Neural cell (in vitro differentiated cells): ENCODE results near the gene USP6NL. TPM values are rescaled to one million over a fixed set of nuclear protein-coding genes. Genes with fewer than 3 reads are reported as not detected.

Experiments used
- H2AFZ ChIP-seq: fragments of 200-600, 300-800 bp; sonication (generic), shearing (Covaris generic); 2 replicates; pipeline ENCODE4 v1.6.0; 2014; ENCODE audit warnings: low read depth, mild to moderate bottlenecking, antibody characterized with exemption, low read length, moderate library complexity
- H3F3A ChIP-seq: fragments of 200-600 bp; shearing (Covaris generic); 2 replicates; pipeline ENCODE4 v1.6.1; 2016; ENCODE audit warnings: mild to moderate bottlenecking, moderate library complexity, mixed read lengths, antibody characterized with exemption, low read length; ENCODE audit not compliant: insufficient read depth, poor library complexity, severe bottlenecking
- H3K27ac ChIP-seq: fragments of 200-600, 300-800 bp; sonication (generic), shearing (Covaris generic); 2 replicates; pipeline ENCODE4 v1.5.1; 2014; ENCODE audit warnings: mild to moderate bottlenecking, low read length, moderate library complexity
- H3K27me3 ChIP-seq: fragments of 300-800, 200-600 bp; sonication (generic), shearing (Covaris generic); 2 replicates; pipeline ENCODE4 v1.6.0; 2014; ENCODE audit warnings: mild to moderate bottlenecking, low read depth, low read length, moderate library complexity; ENCODE audit not compliant: insufficient read depth
- H3K36me3 ChIP-seq: fragments of 300-800, 200-600 bp; sonication (generic), shearing (Covaris generic); 2 replicates; pipeline ENCODE4 v1.5.1; 2014; ENCODE audit warnings: mild to moderate bottlenecking, antibody characterized with exemption, low read length, moderate library complexity; ENCODE audit not compliant: insufficient read depth
- H3K4me2 ChIP-seq: fragments of 300-800, 200-600 bp; sonication (generic), shearing (Covaris generic); 2 replicates; pipeline ENCODE4 v1.6.0; 2014; ENCODE audit warnings: mild to moderate bottlenecking, low read length
- H3K4me3 ChIP-seq: fragments of 300-800, 200-600 bp; sonication (generic), shearing (Covaris generic); 2 replicates; pipeline ENCODE4 v1.5.1; 2014; ENCODE audit warnings: mild to moderate bottlenecking, low read length, moderate library complexity
- H3K79me2 ChIP-seq: fragments of 200-600 bp; shearing (Covaris generic); replicated peaks from 2 replicates; pipeline ENCODE4 v1.6.0; 2014; ENCODE audit warnings: mild to moderate bottlenecking, low read length, moderate library complexity; ENCODE audit not compliant: insufficient read depth
- H3K9ac ChIP-seq: fragments of 300-800, 200-600 bp; sonication (generic), shearing (Covaris generic); 2 replicates; pipeline ENCODE4 v1.6.1; 2016; ENCODE audit warnings: mild to moderate bottlenecking, low read length, mixed read lengths
- H3K9me2 ChIP-seq: fragments of 200-600 bp; shearing (Covaris generic); 2 replicates; pipeline ENCODE4 v1.6.1; 2016; ENCODE audit warnings: mild to moderate bottlenecking, low read length, mixed read lengths; ENCODE audit not compliant: insufficient read depth
- H3K9me3 ChIP-seq: fragments of 200-600, 300-800 bp; sonication (generic), shearing (Covaris generic); 2 replicates; pipeline ENCODE4 v1.6.1; 2016; ENCODE audit warnings: mild to moderate bottlenecking, mixed run types, low read length, moderate library complexity, mixed read lengths
- H4K20me1 ChIP-seq: fragments of 200-600 bp; shearing (Covaris generic); 2 replicates; pipeline ENCODE4 v1.6.1; 2016; ENCODE audit warnings: mild to moderate bottlenecking, mixed run types; ENCODE audit not compliant: insufficient read depth
- EP300 ChIP-seq: fragments of 450-650 bp; conservative IDR thresholded peaks from 2 replicates; pipeline ENCODE4 v1.6.1; 2014; ENCODE audit warnings: antibody characterized with exemption, mild to moderate bottlenecking, moderate library complexity; ENCODE audit not compliant: poor library complexity, severe bottlenecking
- EZH2 ChIP-seq: fragments of 200-600, 300-800 bp; shearing (Covaris generic), sonication (generic); IDR thresholded peaks from 2 replicates; pipeline ENCODE4 v1.6.1; 2014; ENCODE audit warnings: antibody characterized with exemption, low read length, borderline replicate concordance, mild to moderate bottlenecking; ENCODE audit not compliant: insufficient read depth, poor library complexity, severe bottlenecking
- MXI1 ChIP-seq: fragments of 450-650 bp; conservative IDR thresholded peaks from 2 replicates; pipeline ENCODE4 v1.6.1; 2014; ENCODE audit warnings: antibody characterized with exemption, mild to moderate bottlenecking; ENCODE audit not compliant: poor library complexity, severe bottlenecking
- POLR2AphosphoS5 ChIP-seq: IDR thresholded peaks from 2 replicates; pipeline ENCODE4 v1.6.1; 2012
- RAD21 ChIP-seq: fragments of 450-650 bp; conservative IDR thresholded peaks from 2 replicates; pipeline ENCODE4 v1.6.1; 2014; ENCODE audit warnings: antibody characterized with exemption, mild to moderate bottlenecking, moderate library complexity
- SMC3 ChIP-seq: fragments of 450-650 bp; conservative IDR thresholded peaks from 2 replicates; pipeline ENCODE4 v1.6.1; 2014; ENCODE audit warnings: antibody characterized with exemption, mild to moderate bottlenecking, moderate library complexity; ENCODE audit not compliant: poor library complexity
- TAF1 ChIP-seq: IDR thresholded peaks from 2 replicates; pipeline ENCODE4 v1.6.1; 2012; ENCODE audit warnings: low read depth
- polyA plus RNA-seq: library from polyadenylated mRNA; depleted of rRNA; stranded (reverse); fragments of >200 nt; gene quantifications from 2 replicates; pipeline ENCODE4 v1.2.3, GENCODE V29; 2014
- TF ChIP-seq, protein P1 (sequence below): IDR thresholded peaks from 2 replicates; pipeline ENCODE4 v1.6.1; 2012; ENCODE audit warnings: borderline replicate concordance
- TF ChIP-seq, protein P2 (sequence below): fragments of 450-650 bp; IDR thresholded peaks from 2 replicates; pipeline ENCODE4 v1.5.1; 2014; ENCODE audit warnings: antibody characterized with exemption, mild to moderate bottlenecking, moderate library complexity; ENCODE audit not compliant: poor library complexity, severe bottlenecking

Gene USP6NL
- polyA plus RNA-seq, 1 donor from 2014 or later, result 39.9 TPM

DNA sequence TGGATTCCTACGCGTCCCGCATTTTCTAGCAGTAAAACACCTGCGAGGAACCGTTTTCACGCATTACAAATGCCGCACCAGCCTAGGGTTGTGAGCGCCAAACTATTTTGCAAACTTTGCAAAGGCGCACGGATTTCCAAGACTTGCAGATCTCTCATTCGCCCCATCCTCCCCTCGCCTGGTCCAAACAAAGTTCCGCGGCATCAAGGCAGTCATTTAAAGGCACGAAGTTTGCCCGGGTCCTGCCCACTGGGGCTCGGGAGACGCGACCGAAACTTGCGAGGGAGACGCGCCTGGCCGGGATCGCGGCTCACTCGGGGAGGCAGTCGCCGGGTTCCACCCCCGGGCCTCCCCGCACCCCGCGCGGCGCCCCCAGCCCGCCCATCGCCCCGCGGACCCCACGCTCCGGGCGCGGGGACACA, 613 bp downstream of the USP6NL start:
- Histone ChIP-seq H3K36me3 (no peaks in the 10 kb centered on the region), H3F3A (peaks cover 10% of the 10 kb centered on the region), H2AFZ (no peak overlapping the region), H3K9ac (peak overlapping the region; percentile 70), H3K9me3 (no peaks in the 10 kb centered on the region), H3K79me2 (peaks cover 50% of the 10 kb centered on the region), H3K4me2 (peak overlapping the region; percentile 86), H4K20me1 (no peaks in the 10 kb centered on the region), H3K27ac (no peak overlapping the region), H3K27me3 (no peaks in the 10 kb centered on the region), H3K9me2 (no peaks in the 10 kb centered on the region), H3K4me3 (peak overlapping the region; percentile 74)
- no peak for TF ChIP-seq POLR2AphosphoS5
- no peak for TF ChIP-seq TAF1
- TF ChIP-seq RAD21, result no peak
- TF ChIP-seq MXI1, result no peak
- no peak for TF ChIP-seq SMC3
- no peak for TF ChIP-seq EP300
- TF ChIP-seq EZH2, result no peak
- TF ChIP-seq, protein P1, sequence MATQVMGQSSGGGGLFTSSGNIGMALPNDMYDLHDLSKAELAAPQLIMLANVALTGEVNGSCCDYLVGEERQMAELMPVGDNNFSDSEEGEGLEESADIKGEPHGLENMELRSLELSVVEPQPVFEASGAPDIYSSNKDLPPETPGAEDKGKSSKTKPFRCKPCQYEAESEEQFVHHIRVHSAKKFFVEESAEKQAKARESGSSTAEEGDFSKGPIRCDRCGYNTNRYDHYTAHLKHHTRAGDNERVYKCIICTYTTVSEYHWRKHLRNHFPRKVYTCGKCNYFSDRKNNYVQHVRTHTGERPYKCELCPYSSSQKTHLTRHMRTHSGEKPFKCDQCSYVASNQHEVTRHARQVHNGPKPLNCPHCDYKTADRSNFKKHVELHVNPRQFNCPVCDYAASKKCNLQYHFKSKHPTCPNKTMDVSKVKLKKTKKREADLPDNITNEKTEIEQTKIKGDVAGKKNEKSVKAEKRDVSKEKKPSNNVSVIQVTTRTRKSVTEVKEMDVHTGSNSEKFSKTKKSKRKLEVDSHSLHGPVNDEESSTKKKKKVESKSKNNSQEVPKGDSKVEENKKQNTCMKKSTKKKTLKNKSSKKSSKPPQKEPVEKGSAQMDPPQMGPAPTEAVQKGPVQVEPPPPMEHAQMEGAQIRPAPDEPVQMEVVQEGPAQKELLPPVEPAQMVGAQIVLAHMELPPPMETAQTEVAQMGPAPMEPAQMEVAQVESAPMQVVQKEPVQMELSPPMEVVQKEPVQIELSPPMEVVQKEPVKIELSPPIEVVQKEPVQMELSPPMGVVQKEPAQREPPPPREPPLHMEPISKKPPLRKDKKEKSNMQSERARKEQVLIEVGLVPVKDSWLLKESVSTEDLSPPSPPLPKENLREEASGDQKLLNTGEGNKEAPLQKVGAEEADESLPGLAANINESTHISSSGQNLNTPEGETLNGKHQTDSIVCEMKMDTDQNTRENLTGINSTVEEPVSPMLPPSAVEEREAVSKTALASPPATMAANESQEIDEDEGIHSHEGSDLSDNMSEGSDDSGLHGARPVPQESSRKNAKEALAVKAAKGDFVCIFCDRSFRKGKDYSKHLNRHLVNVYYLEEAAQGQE, result no peak
- TF ChIP-seq, protein P2, sequence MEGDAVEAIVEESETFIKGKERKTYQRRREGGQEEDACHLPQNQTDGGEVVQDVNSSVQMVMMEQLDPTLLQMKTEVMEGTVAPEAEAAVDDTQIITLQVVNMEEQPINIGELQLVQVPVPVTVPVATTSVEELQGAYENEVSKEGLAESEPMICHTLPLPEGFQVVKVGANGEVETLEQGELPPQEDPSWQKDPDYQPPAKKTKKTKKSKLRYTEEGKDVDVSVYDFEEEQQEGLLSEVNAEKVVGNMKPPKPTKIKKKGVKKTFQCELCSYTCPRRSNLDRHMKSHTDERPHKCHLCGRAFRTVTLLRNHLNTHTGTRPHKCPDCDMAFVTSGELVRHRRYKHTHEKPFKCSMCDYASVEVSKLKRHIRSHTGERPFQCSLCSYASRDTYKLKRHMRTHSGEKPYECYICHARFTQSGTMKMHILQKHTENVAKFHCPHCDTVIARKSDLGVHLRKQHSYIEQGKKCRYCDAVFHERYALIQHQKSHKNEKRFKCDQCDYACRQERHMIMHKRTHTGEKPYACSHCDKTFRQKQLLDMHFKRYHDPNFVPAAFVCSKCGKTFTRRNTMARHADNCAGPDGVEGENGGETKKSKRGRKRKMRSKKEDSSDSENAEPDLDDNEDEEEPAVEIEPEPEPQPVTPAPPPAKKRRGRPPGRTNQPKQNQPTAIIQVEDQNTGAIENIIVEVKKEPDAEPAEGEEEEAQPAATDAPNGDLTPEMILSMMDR, result no peak

DNA sequence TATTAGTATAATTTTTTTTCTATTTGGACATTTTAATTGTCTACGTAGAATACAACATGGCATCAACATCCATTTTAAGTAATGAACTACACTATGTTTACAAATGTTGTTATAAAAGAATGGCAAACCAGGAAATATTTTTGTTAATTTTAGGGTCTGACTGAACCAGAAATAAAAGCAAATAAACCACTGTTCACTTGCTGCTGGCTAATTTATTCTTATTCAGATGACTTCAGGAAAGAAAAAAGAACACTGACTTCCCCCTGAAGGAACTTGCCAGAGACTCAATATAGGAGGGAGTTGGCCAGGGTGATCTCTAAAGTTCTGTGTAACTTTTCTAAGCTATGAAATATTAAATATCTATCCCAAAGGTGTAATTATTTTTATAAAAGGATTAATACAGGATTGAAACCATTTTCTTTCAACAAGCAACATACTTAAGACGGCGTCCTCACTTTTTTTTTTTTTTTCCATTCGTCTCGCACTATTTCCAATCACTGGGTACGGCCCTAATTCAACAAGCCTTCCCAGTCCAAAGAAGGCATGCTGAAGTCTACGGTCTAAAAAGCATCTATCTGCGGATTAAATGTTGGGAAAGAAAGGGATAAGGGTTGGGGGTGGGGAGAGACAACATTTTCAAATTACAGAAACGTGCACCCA, 1.2 kb downstream of the USP6NL start:
- Histone ChIP-seq H3K4me2 (peak overlapping the region; percentile 86), H3K27ac (no peak overlapping the region), H4K20me1 (no peaks in the 10 kb centered on the region), H3K9me3 (no peaks in the 10 kb centered on the region), H3K9ac (peak overlapping the region; percentile 70), H3K27me3 (no peaks in the 10 kb centered on the region), H3F3A (peaks cover 10% of the 10 kb centered on the region), H3K4me3 (peak overlapping the region; percentile 74), H3K9me2 (no peaks in the 10 kb centered on the region), H3K36me3 (no peaks in the 10 kb centered on the region), H2AFZ (no peak overlapping the region), H3K79me2 (peaks cover 56% of the 10 kb centered on the region)
- TF ChIP-seq, protein P1, result no peak
- TF ChIP-seq, protein P2, result no peak
- TF ChIP-seq POLR2AphosphoS5 (no peak), RAD21 (no peak), SMC3 (no peak), MXI1 (no peak), EP300 (no peak), EZH2 (no peak), TAF1 (no peak)
